ENCODE data around the gene ABLIM3. TPM values are rescaled to one million over a fixed set of nuclear protein-coding genes. Genes with fewer than 3 reads are reported as not detected.

The ABLIM3 gene
- total and polyA plus RNA-seq, 2 of the 13 experiments (the other 11 are each of a cell fraction or from before 2014, with no cell fraction given), result 0.53 to 6.3 TPM

- H3K4me3 ChIP-seq (replicated peaks in 1 of 3; ENCODE audit: insufficient read depth in 1 of 3, low read depth in 2 of 3, low read length in 3 of 3), result peak overlapping the region in 1 of 3 experiments; percentile 39; a peak in 1 of 6 replicates
- H3K4me2 ChIP-seq (ENCODE audit: low read depth, low read length), result peak overlapping the region; percentile 59
- H2AFZ ChIP-seq (ENCODE audit: low read length), result peak overlapping the region; percentile 65
- CTCF ChIA-PET (ENCODE audit: low intra/inter-chr PET ratio, low total read pairs), result no interaction called here
- intact Hi-C loops (cut with micrococcal nuclease; ENCODE audit: unreplicated experiment) (no loop called here), in situ Hi-C loops (cut with HindIII; ENCODE audit: extremely low pct_ligation_motif_present, low pct_unique_long_range_greater_than_20kb) (no loop called here)
- no peak overlapping the region for H3K9ac ChIP-seq (ENCODE audit: insufficient read depth, low read depth, low read length)
- POLR2A ChIA-PET, result interaction anchor here (0.9 to 1.8 kb wide), 3 partner anchors 22 to 46 kb away, joined by 4 to 11 read pairs (median 4); partner anchors contain the start of genes AFAP1L1 and GRPEL2
- H4K20me1 ChIP-seq (ENCODE audit: insufficient read depth, low read length), result no peaks in the 10 kb centered on the region
- no peak for DNase-seq (ENCODE audit: low spot score)
- BruUV-seq (replicated peaks), result no TSS peak
- FAIRE-seq, result no peak
- H3K9me3 ChIP-seq (ENCODE audit: low read length), result no peaks in the 10 kb centered on the region
- H3K36me3 ChIP-seq (replicated peaks in 1 of 2; ENCODE audit: control insufficient read depth in 1 of 2, insufficient read depth in 2 of 2, low read length in 2 of 2), result no peaks in the 10 kb centered on the region
- peak overlapping the region; percentile 31 for H3K27ac ChIP-seq (ENCODE audit: extremely low read length, insufficient read depth, low read length)
- 49% methylated on average over 6 of the region's 11 CpGs for WGBS (ENCODE audit: low lambda C conversion rate)
- peak; percentile 70 for ATAC-seq
- H3K79me2 ChIP-seq (ENCODE audit: insufficient read depth, low read length), result no peaks in the 10 kb centered on the region
- H3K27me3 ChIP-seq (ENCODE audit: control insufficient read depth in 1 of 2, insufficient read depth in 2 of 2, low read length in 2 of 2), result no peaks in the 10 kb centered on the region
- H3K4me1 ChIP-seq (ENCODE audit: insufficient read depth, low read length), result peaks cover 27% of the 10 kb centered on the region
- TF ChIP-seq TARDBP (CRISPR knock-in tag; IDR thresholded peaks at IDR 0.05), result peak; percentile 11; the same call in 1 of the 2 replicates
- TF ChIP-seq ARNTL (CRISPR knock-in tag; IDR thresholded peaks at IDR 0.05), result 0 out of 2 replicates have a peak, but pooled peaks have one; percentile 40
- peak; percentile 23; the same call in 1 of the 2 replicates for TF ChIP-seq ZFP91 (CRISPR knock-in tag; IDR thresholded peaks at IDR 0.05; ENCODE audit: borderline replicate concordance)
- TF ChIP-seq SNAI1 (CRISPR knock-in tag; IDR thresholded peaks at IDR 0.05; ENCODE audit: borderline replicate concordance), result 0 out of 2 replicates have a peak, but pooled peaks have one; percentile 44
- TF ChIP-seq FUBP1 (CRISPR knock-in tag; IDR thresholded peaks at IDR 0.05; ENCODE audit: borderline replicate concordance), result no peak
- no peak for TF ChIP-seq MTA3 (CRISPR knock-in tag; IDR thresholded peaks at IDR 0.05)
- no peak for TF ChIP-seq MTA1 (CRISPR knock-in tag; IDR thresholded peaks at IDR 0.05; ENCODE audit: borderline replicate concordance)
- TF ChIP-seq ZNF317 (CRISPR knock-in tag; IDR thresholded peaks at IDR 0.05), result peak; percentile 17; the same call in 1 of the 2 replicates
- TF ChIP-seq ZBTB37 (CRISPR knock-in tag; IDR thresholded peaks at IDR 0.05), result no peak
- TF ChIP-seq DRAP1 (CRISPR knock-in tag; IDR thresholded peaks at IDR 0.05), result no peak
- TF ChIP-seq ZNF382 (CRISPR knock-in tag; IDR thresholded peaks at IDR 0.05; ENCODE audit: borderline replicate concordance), result no peak
- TF ChIP-seq ZNF276 (CRISPR knock-in tag; IDR thresholded peaks at IDR 0.05; ENCODE audit: low read depth), result 0 out of 2 replicates have a peak, but pooled peaks have one; percentile 10
- no peak for TF ChIP-seq MED1 (CRISPR knock-in tag; IDR thresholded peaks at IDR 0.05)
- no peak for TF ChIP-seq KLF12 (CRISPR knock-in tag; IDR thresholded peaks at IDR 0.05; ENCODE audit: borderline replicate concordance)
- TF ChIP-seq ZFYVE20 (CRISPR knock-in tag; IDR thresholded peaks at IDR 0.05; ENCODE audit: borderline replicate concordance, low read depth), result no peak
- TF ChIP-seq ZC3H4 (CRISPR knock-in tag; IDR thresholded peaks at IDR 0.05; ENCODE audit: borderline replicate concordance), result no peak
- TF ChIP-seq ERF (CRISPR knock-in tag; IDR thresholded peaks at IDR 0.05), result no peak
Observed at GRCh38 chr5:149298842-149299404, 157.6 kb downstream of the ABLIM3 start.
